G401.6 (cell line): ENCODE measurements around the gene SCG5.
"Not testable (repeated sequence)": the region's sequence is repeated elsewhere in the genome, so short reads cannot be mapped to it uniquely, and the experiment has no call there.

Experiments
- FAIRE-seq: peaks from 2 replicates; lab custom pipeline; 2012; peaks lifted over from hg19 to GRCh38; lab: Jason Lieb, UNC

The SCG5 gene, protein sequence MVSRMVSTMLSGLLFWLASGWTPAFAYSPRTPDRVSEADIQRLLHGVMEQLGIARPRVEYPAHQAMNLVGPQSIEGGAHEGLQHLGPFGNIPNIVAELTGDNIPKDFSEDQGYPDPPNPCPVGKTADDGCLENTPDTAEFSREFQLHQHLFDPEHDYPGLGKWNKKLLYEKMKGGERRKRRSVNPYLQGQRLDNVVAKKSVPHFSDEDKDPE

DNA sequence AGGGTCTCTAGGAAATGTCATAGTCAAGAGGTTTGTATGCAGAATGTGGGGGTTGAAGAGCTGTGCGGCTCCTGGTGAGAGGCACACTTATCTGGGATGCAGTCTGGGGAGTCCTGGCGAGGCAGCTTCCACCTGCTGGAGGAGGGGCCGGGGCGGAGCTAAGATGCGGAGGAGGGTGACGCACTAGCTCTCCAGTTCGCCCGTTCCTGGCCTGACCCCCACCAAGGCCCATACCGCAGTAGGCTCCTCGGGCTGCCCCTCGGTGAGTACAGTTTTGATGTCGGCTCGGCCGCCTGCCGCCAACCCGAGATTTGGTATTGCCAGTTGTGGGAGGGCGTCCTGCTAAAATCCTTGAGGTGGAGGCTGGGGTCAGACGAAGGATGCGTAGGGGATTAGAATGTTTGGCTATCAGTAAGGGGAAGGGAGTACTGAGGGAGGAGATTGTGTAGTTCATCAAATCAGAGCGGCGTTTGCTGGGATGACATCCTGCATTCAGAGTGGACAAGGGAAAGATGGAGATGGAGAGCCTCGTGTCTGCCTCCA lies at the start of gene SCG5:
Gene SCG5 (plus strand): TSS at position 194 of the 543 bp plus-strand sequence. CDS start 1,883 bp downstream, outside the sequence.
- FAIRE-seq, result no peak

DNA sequence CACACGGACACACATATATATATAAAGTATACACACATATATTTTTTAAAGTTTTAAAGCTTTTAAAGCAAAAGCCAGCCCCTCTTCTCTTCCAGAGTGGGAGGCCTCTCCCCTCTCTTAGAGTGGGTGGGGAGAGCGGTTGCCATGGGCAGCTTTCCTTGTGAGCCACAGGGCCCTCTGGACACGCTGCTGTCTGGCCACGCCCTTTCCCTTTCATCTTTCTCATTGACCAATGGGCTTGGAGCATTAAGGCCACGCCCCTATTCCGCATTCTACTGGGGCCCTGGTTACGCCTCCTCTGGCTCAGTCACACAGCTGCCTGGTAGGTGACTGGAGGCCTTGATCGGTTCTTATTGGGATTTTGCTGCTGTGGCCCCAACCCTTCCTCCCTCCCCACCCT lies 48.4 kb upstream of the SCG5 start, which contains the start of gene GOLGA8N:
Gene GOLGA8N (plus strand): TSS at position 306 of the 400 bp plus-strand sequence.
- not testable (repeated sequence) for FAIRE-seq

DNA sequence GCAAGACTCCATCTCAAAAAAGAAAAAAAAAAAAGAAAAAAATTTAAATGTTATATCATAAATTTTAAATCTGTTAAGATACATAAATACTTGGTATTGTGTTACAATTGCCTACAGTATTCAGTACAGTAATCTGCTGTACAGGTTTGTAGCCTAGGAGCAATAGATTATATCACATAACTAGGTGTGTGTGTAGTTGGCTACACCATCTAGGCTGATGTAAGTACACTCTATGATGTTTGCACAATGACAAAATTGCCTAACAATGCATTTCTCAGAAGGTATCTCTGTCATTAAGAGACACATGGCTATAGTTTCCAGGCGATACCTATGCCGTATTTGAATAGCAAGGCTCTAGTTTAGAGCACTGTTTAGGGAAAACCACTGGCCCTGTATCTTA lies 32.0 kb upstream of the SCG5 start:
- FAIRE-seq, result not testable (repeated sequence)

DNA sequence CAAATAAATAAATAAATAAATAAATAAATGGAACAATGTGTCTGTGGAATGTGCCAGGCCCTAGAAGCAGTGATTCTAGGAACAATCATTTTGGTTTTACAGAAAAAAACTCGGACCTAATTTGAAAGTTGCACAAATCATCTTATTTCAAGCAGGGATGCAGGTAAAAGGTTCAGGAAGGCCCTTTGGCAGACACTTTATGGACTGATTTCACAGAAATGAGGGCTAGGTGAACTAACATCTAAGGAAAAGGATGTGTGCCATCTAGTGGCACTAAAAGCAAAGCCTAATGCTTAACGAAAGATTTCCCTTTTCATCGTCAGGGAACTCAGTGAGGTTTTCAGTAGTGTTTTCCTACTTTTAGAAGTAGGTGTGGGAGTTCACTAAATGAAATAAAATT lies 30.8 kb upstream of the SCG5 start:
- FAIRE-seq, result peak; percentile 96

DNA sequence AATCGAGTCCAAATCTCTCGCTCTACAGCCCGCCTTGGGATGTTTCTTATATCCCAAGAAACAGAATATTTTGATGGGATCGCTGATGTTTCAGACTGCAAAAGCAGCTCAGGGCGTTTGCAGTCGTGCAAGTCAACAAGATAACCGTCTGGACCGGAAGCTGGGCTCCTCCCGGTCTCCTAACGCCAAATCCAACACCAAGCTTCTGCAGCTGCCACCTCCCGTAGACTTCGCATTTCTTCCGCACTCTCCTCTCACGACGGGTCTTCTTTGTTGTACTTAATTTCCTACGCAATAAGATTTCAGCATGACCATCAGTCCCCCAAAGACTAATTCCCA lies 26.8 kb upstream of the SCG5 start:
- FAIRE-seq, result not testable (repeated sequence)

DNA sequence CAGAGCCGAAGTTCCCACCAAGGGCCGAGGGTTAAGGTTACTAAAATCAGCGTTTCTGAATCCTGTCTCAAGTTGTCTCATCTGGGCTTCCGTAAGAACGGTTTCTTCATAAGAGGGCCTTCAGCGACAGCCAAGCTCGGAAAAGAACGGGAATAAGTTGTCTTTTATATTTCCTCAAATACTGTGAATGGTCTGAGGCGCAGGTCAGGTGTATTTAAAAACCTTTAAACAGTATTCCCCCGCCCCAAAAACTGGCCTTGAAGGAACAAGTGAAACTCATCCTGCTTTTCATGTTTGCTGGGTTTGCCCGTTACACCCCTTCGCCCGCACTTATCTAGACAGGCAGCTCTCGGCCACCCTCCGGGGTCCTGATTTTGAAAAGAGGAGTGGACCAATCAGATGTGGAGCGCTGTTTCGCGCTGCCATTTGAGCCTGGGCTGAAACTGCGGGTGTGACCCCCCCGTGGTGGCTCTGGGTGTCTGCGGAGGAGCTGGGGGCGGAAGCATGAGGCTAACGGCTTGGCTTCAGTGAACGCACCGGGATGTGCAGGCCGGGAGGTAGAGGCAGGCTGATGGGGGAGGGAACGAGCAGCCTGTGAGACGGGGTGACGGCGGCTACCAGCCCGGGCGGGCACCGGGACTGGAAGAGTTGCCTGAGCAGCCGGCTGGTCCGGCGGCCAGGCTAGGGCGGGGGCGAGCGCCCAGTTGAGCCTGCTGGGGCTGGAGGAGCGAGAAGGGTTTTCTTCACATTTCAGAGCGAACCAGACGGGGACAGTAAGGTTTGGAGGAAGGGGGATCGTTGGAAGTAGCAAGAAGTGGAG lies 26.2 kb upstream of the SCG5 start, which contains the start of gene ARHGAP11A:
Gene ARHGAP11A (plus strand): TSS at position 454 of the 820 bp plus-strand sequence. CDS start 708 bp downstream, outside the sequence.
- peak; percentile 82 for FAIRE-seq

DNA sequence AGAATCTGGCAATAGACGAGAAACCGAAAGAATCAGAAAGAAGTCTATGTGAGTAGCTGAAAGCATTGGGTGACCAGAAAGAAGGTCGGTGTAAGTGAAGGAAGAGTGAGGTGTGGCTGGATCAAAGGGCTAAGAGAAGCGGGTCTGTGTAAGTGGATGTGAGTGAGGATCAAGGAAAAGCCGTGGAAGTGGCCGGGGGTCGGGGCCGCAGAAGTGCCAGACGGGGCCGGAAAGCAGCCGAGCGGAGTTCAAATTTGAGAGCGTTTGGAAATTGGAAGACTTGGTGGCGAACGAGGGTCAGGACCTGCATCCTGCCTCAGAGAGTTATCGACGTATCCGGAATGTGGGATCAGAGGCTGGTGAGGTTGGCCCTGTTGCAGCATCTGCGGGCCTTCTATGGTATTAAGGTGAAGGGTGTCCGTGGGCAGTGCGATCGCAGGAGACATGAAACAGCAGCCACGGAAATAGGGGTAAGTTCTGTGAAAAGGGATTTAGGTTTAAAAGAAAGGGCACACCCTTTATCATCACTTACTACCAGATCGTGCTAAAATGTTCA lies 25.6 kb upstream of the SCG5 start:
- not testable (repeated sequence) for FAIRE-seq

DNA sequence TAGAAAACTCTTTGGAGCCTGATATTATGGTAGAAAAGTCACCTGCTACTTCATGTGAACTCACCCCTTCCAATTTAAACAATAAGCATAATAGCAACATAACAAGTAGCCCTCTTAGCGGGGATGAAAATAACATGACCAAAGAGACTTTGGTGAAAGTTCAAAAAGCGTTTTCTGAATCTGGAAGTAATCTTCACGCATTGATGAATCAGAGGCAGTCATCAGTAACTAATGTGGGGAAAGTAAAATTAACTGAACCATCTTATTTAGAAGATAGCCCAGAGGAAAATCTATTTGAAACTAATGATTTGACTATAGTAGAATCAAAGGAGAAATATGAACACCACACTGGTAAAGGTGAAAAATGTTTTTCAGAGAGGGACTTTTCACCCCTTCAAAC lies 5.1 kb upstream of the SCG5 start:
- no peak for FAIRE-seq

DNA sequence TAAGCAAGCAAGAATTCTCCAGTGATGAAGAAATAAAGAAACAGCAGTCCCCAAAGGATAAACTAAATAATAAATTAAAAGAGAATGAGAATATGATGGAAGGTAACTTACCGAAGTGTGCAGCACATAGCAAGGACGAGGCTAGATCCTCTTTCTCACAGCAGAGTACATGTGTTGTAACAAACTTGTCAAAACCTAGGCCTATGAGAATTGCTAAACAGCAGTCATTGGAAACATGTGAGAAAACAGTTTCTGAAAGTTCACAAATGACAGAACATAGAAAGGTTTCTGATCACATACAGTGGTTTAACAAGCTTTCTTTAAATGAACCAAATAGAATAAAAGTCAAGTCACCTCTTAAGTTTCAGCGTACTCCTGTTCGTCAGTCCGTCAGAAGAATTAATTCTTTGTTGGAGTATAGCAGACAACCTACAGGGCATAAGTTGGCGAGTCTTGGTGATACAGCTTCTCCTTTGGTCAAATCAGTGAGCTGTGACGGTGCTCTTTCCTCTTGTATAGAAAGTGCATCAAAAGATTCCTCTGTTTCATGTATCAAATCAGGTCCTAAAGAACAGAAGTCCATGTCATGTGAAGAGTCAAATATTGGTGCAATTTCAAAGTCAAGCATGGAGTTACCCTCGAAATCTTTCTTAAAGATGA lies 4.5 kb upstream of the SCG5 start:
- no peak for FAIRE-seq

DNA sequence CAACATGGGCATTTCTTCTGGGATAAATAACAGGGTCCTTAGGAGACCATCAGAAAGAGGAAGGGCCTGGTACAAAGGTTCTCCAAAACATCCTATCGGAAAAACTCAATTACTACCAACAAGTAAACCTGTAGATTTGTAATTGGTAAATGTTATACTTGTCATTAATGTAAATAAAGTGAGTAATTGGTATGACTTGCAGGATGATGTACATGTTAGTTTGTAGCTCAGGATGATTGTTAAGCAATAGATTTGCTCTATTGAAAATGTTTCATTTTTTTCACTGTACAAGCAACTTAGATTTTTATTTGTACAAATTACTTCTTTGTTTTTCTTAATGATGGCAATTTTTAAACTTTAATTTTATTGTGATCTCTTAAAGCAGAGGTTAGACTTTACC lies 3.8 kb upstream of the SCG5 start:
- no peak for FAIRE-seq

DNA sequence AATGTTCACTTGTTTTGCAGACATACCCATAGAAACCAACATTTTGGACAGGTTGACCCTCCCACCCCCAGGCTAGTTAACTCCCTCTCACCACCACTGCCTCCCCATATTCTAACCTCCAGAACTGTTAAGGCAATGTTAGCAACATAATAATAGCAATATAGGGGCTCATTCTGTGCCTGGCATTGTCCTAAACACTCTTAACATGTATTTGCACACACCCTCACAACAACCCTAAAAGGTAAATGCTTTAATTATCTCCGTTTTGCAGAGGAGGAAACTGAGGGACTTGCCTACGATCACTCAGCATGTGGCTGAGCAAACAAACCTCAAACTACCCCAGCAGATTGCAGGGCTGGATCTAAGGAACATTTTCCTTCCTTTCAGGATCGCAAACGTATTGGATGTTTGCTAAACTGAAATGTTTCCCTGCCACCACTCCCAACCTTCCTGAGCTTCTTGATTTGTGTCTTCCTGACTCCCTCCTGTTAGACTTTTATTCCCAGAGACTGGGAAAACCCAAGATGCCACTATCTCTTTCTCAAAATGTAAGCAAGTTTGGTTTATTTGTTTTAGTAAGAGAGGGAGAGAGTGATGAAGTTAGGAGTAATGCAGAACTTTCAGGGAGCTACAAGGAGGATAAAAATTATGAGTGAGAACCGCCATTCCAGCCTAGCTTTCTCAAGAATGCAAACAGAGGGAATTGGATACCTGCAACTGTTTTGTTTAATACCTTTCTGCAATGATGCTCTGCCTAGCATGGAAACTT lies 1.3 kb downstream of the SCG5 start:
- no peak for FAIRE-seq

DNA sequence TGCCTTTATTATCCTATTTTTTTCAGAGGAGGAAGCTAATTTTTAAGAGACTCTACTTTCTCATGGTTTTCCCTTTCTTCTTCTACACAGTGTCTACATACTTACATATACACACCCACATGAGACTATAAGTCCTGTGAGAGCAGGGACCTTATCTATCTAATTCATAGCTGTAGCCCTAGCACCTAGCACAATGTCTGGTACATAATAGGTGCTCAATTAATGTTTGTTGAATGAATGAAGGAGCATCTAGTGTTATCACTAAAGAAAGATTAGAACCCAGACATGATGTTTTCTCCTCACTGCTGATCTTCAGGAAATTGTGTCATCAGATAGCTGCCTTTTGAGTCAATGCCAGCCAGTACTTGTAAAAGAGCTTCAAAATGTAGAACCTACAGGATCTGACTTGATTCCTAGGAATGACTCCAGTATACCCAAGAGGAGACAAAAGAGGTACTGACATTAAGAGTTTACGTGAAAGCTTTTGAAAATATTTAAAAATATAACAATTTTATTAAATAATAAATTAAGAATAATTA lies 2.5 kb downstream of the SCG5 start:
- FAIRE-seq, result no peak

DNA sequence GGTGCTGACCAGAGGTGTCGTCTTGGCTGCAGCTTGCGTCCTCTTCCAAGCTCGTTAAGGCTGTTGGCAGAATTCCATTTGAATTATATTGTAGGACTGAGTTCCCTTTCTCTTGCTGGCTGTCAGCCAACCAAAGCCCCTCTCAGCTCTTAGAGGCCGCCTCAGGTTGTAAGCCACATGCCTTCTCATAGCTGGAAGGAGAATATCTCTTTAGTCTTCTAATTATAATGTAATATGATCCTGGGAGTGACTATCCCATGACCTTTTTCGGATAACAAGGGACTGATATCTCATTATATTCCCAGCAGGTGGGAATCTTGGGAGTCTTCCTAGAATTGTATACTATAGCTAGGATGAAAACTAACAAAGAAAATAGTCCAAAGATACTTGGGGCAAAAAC lies 4.8 kb downstream of the SCG5 start:
- no peak for FAIRE-seq

DNA sequence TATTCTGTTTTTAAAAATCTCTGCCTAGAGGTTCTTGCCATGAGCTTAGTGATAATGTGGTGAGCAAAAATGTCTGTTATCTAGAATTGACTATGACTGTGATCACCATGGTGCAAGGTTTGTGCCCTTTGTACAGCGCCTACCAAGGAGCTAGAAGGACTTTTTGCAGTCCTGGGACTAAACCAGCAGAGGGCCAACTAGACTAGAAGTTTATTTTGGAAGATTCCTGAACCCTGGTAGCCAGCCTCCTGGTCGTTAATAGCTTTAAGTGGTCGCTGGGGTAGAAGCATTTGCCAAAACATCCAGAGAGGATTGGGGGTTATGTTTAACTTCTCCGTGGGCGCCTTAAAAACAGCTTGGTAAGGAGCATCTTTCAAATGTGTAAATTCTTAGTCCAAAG lies 7.8 kb downstream of the SCG5 start:
- FAIRE-seq, result no peak

DNA sequence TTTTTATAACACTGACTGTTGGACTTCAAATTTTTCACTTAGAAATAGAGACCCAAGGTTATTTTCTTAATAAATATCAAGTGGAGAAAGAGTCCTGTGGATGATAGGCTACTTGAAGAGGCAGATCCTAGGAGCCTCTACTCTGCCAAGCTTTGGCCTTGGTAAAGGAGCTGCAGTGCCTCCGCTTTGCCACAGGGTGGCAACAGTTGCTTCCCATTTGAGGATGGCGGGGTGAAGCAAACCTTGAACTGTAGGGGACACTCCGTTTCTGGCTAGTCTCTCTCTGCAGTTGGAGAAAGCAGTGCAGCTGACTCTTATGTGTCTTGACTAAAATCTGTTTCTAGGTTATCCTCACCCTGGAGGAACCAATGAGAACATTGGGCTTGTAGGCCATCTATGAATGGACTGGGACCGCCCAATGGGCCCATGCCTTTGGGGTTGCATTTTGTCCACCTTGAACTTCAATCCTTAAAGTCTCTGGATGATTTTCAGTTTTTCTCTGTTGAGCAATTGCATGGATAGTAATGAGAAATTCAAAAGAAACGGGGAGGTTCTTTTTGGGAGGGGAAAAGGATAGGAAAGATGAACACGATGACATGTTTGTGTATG lies 9.8 kb downstream of the SCG5 start:
- FAIRE-seq, result no peak

DNA sequence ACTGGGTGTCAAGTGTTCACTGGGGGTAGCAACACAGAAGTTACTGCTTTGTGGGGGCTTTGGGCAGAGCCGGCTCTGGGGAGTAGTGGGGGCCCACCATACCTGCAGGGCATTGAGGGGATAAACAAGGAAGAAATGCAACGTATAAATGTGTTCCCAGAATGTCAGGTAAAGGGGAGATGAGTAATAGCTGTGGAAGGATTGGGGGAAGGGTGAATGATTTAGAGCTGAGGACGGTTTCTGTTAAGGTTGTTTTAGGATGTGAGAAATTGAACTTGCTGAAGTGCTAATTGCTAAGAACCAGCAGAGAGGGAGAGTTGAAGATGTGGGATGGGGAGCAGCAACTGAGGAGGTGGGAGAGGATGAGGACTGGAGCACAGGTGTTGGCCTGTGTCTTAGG lies 10.7 kb downstream of the SCG5 start:
- no peak for FAIRE-seq

DNA sequence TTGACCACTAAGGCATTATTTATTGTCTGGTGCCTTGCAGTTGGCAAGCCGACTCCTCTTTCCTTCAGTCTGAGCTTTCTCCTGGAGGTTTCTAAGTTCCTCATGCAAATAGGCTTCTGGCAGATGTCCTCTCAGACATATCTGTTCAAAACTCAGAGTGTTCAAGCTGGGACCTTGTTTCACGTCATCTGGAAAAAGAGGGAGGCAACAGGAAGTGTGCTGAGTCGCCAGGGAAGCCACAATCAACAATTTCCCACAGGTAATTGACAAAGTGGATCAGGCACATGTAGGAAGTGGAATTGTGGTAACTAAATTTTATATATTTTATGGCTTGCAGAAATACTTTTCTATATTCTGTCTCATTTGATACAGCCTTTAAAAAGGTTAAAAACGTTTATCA lies 14.6 kb downstream of the SCG5 start:
- no peak for FAIRE-seq

DNA sequence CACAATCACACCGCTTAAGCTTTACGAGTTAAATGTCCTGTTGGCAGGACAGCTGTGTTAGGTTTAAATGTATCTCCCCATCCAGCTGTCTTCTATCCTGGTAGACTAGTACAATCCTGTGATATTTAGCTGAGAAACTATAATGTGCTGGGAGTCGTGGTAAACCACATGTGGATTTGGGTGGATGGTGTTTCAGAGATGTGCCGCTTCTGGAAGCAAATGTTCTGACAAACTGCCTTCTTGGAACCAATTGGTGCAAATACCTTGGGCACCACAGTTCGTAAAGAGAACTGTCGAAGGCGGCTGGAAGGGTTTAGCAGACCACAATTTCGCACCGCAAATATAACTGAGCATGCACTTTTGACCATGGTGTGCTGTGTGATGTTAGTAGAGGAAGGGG lies 15.0 kb downstream of the SCG5 start:
- no peak for FAIRE-seq

DNA sequence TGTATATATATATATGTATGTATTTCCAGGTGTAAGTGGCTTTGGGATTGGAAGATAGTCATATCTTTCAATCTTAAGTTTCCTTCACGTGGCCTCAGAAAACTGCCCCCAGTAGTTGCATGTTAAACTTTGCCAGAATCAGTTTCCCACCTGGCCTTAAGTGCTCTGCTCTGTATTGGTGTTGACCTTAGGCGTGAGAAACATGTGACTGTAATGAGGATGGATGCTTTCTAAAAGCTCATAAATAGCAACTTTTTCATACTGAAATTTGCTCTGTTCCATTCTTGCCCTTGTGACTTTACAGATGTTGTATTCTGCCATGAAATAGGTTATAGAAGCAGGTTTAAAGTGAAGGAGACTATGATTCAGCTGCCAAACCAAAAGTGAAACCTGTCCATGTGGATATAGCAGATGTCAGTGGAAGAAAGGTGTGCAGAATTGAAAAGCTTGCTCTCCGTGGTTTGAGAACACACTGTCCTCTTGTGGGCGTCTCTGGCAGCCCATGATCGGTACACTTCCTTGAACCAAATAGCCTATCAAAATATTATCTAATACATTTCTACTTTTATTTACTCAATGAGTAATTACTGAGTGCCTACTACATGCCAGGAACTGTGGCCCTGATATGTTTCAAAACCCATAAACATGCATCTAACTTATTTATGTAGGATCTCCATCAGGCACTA lies 15.8 kb downstream of the SCG5 start:
- FAIRE-seq, result no peak

DNA sequence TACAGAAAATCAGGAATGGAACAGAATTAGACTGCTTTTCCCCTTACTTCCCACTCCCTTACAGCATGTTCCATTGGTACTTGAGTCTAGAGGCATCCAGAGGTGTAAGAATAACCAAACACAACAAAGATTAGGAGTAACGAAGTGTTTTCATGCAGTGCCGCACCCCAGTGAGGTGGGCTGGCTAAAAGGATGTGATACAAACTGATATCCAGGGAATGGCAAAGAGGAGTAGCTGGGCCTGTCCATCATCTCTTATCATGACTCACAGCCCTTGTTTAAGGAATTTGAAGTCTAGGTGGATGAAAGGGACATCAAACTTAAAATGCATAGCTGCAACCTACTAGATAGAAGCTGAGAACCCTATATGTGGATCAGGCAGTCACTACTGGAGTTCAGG lies 16.4 kb downstream of the SCG5 start:
- no peak for FAIRE-seq
